PC-9 (cell line): ENCODE measurements around the gene EEF2K. TPM values are rescaled to one million over a fixed set of nuclear protein-coding genes. Genes with fewer than 3 reads are reported as not detected.

Experiments used
- BruUV-seq: library from RNA; stranded (reverse); fragments of 400-500 nt; replicated peaks from 2 replicates; lab custom pipeline; 2021; lab: Mats Ljungman, UMichigan
- CTCF ChIA-PET: fragments of 300-600 bp; sonication (Branson Sonifier 250); formaldehyde crosslinking; loops from one replicate; lab custom pipeline; 2022; ENCODE audit warnings: antibody characterized with exemption; lab: Charles Lee
- POLR2A ChIA-PET: fragments of 300-600 bp; sonication (Branson Sonifier 250); formaldehyde crosslinking; loops from one replicate; lab custom pipeline; 2022; ENCODE audit warnings: antibody characterized with exemption; ENCODE audit not compliant: unreplicated experiment; lab: Charles Lee
- DNase-seq, 2 experiments: peaks; one replicate each; pipeline versions ENCODE4 v3.0.0 to v3.0.0-alpha.2; 2015 to 2022; ENCODE audit warnings: mixed read lengths in 1 of 2
- H2AFZ ChIP-seq: fragments of 200-600 bp; sonication (generic); 2 replicates; pipeline ENCODE4 v1.8.1; 2017; ENCODE audit warnings: antibody characterized with exemption
- H3F3A ChIP-seq: fragments of 200-600 bp; sonication (generic); 2 replicates; pipeline ENCODE4 v1.8.1; 2017; ENCODE audit warnings: antibody characterized with exemption, mild to moderate bottlenecking, low read depth; ENCODE audit not compliant: insufficient read depth
- H3K27ac ChIP-seq: fragments of 200-600 bp; sonication (generic); 2 replicates; pipeline ENCODE4 v1.6.1; 2016; ENCODE audit warnings: mixed run types
- H3K27me3 ChIP-seq: fragments of 200-600 bp; sonication (generic); 2 replicates; pipeline ENCODE4 v1.6.1; 2016; ENCODE audit warnings: low read depth, mixed run types; ENCODE audit not compliant: insufficient read depth
- H3K36me3 ChIP-seq: fragments of 200-600 bp; sonication (generic); 2 replicates; pipeline ENCODE4 v1.6.1; 2016; ENCODE audit warnings: low read depth, mixed run types
- H3K4me1 ChIP-seq: fragments of 200-600 bp; sonication (generic); replicated peaks from 2 replicates; pipeline ENCODE4 v1.6.1; 2016; ENCODE audit warnings: mixed run types; ENCODE audit not compliant: insufficient read depth
- H3K4me2 ChIP-seq: fragments of 200-600 bp; sonication (generic); 2 replicates; pipeline ENCODE4 v1.6.1; 2017; ENCODE audit warnings: mixed run types
- H3K4me3 ChIP-seq: fragments of 200-600 bp; sonication (generic); 2 replicates; pipeline ENCODE4 v1.6.1; 2016; ENCODE audit warnings: mixed run types
- H3K79me2 ChIP-seq: fragments of 200-600 bp; sonication (generic); 2 replicates; pipeline ENCODE4 v1.6.1; 2017; ENCODE audit warnings: low read depth, mixed run types
- H3K9me2 ChIP-seq: fragments of 200-600 bp; sonication (generic); 2 replicates; pipeline ENCODE4 v1.8.1; 2017; ENCODE audit warnings: mild to moderate bottlenecking; ENCODE audit not compliant: insufficient read depth
- H3K9me3 ChIP-seq: fragments of 200-600 bp; sonication (generic); 2 replicates; pipeline ENCODE4 v1.8.1; 2016; ENCODE audit warnings: low read depth; ENCODE audit not compliant: insufficient read depth
- H4K20me1 ChIP-seq: fragments of 200-600 bp; sonication (generic); 2 replicates; pipeline ENCODE4 v1.8.1; 2017; ENCODE audit not compliant: insufficient read depth
- EZH2 ChIP-seq: fragments of 200-600 bp; sonication (generic); IDR thresholded peaks from 2 replicates; pipeline ENCODE4 v1.8.0; 2017; ENCODE audit warnings: antibody characterized with exemption, low read depth
- intact Hi-C: fragments of 100-400 bp; cut with micrococcal nuclease; formaldehyde crosslinking; loops from one replicate; pipeline ENCODE4 v1.10.0; 2022; ENCODE audit not compliant: unreplicated experiment
- total RNA-seq: library from RNA; stranded (reverse); gene quantifications from 2 replicates; pipeline ENCODE4 v1.2.3, GENCODE V29; 2021
- TF ChIP-seq, protein P1 (sequence below): fragments of 200-600 bp; sonication (generic); conservative IDR thresholded peaks from 2 replicates; pipeline ENCODE4 v1.6.1; 2017; ENCODE audit warnings: mixed run types, antibody characterized with exemption, mild to moderate bottlenecking, moderate library complexity

Gene EEF2K
- total RNA-seq, 1 experiment from 2014 or later: 29.8 TPM

DNA sequence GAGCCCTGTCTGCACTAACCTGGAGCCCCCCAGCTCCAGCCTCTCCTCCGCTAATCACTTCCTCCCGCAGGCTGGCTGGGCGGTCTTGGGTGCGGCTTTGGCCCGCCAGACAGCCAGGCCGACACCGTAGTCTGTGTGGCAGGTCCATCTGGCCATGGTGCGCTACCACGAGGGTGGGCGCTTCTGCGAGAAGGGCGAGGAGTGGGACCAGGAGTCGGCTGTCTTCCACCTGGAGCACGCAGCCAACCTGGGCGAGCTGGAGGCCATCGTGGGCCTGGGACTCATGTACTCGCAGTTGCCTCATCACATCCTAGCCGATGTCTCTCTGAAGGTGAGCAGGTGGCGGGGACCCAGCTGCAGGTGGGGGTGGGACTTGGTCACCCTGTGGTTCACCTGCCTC is 60.5 kb downstream of the EEF2K start:
- POLR2A ChIA-PET: no interaction called here

DNA sequence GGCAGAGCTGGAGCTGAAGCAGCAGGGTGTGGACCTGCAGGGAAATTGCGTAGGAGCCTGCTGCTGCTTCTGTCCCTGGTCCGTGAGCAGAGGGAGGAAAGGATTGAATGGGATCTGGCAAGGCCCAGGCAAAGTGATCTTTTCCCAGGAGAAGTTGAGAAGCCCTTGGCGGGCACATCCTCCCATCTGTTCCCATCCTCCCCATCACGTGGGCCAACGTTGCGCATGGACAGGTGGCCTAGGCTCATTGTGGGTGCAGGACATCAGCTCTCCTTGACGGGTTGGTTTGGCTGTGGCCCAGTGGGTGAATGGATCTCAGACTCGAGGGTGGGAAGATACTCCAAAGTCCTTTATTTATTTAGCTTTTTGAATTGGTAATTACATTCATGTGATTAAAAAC is 61.7 kb downstream of the EEF2K start:
- CTCF ChIA-PET: interaction anchor here (0.6 kb wide), 1 partner anchor 16 kb away, joined by 8 read pairs; no protein-coding TSS in a partner anchor
- Histone ChIP-seq H3K9me3 (no peaks in the 10 kb centered on the region), H3K4me3 (no peak overlapping the region), H3K36me3 (no peaks in the 10 kb centered on the region), H3K79me2 (no peaks in the 10 kb centered on the region), H4K20me1 (no peaks in the 10 kb centered on the region), H3K9me2 (no peaks in the 10 kb centered on the region), H3F3A (no peaks in the 10 kb centered on the region), H3K4me1 (no peaks in the 10 kb centered on the region), H2AFZ (no peak overlapping the region), H3K27me3 (no peaks in the 10 kb centered on the region), H3K27ac (no peak overlapping the region), H3K4me2 (no peak overlapping the region)
- DNase-seq: no peak
- POLR2A ChIA-PET: no interaction called here
- TF ChIP-seq, protein P1, sequence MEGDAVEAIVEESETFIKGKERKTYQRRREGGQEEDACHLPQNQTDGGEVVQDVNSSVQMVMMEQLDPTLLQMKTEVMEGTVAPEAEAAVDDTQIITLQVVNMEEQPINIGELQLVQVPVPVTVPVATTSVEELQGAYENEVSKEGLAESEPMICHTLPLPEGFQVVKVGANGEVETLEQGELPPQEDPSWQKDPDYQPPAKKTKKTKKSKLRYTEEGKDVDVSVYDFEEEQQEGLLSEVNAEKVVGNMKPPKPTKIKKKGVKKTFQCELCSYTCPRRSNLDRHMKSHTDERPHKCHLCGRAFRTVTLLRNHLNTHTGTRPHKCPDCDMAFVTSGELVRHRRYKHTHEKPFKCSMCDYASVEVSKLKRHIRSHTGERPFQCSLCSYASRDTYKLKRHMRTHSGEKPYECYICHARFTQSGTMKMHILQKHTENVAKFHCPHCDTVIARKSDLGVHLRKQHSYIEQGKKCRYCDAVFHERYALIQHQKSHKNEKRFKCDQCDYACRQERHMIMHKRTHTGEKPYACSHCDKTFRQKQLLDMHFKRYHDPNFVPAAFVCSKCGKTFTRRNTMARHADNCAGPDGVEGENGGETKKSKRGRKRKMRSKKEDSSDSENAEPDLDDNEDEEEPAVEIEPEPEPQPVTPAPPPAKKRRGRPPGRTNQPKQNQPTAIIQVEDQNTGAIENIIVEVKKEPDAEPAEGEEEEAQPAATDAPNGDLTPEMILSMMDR: no peak
- no peak for TF ChIP-seq EZH2
- no TSS peak for BruUV-seq
- intact Hi-C loops: no loop called here

More for the DNA sequence above, 60.5 kb downstream of the EEF2K start:
- Histone ChIP-seq H3K4me1 (no peaks in the 10 kb centered on the region), H3K79me2 (no peaks in the 10 kb centered on the region), H3K9me2 (no peaks in the 10 kb centered on the region), H3K36me3 (no peaks in the 10 kb centered on the region), H2AFZ (no peak overlapping the region), H3K9me3 (no peaks in the 10 kb centered on the region), H3K4me3 (no peak overlapping the region), H3K27ac (no peak overlapping the region), H4K20me1 (no peaks in the 10 kb centered on the region), H3K4me2 (no peak overlapping the region), H3F3A (no peaks in the 10 kb centered on the region), H3K27me3 (no peaks in the 10 kb centered on the region)
- BruUV-seq: no TSS peak
- TF ChIP-seq, protein P1: no peak
- TF ChIP-seq EZH2: no peak
- CTCF ChIA-PET: no interaction called here
- no peak for DNase-seq
- intact Hi-C loops: no loop called here

DNA sequence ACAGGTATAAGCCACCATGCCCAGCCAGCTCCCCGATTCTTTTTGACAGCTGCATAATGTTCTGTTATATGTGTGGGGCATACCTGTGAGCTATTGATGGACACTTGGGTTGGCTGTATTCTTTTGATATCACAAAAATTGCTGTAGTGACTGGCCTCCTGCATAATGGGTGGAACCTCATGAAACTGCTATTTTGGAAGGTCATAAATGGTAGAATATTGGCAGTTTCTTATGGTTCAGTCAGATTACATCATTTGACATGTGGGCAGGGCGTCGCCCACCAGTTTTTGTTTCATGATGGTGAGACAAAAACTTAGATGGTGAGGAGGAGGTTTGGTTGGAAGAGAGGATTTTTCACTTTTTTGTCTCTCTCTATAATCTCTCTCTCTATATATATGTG is 64.4 kb downstream of the EEF2K start:
- intact Hi-C loops: no loop called here
- no peak for TF ChIP-seq EZH2
- TF ChIP-seq, protein P1: no peak
- ChIA-PET POLR2A (no interaction called here), CTCF (interaction anchor here (0.7 kb wide), 1 partner anchor 8 kb away, joined by 4 read pairs; no protein-coding TSS in a partner anchor)
- H2AFZ ChIP-seq: no peak overlapping the region
- no peak overlapping the region for H3K4me3 ChIP-seq
- no peaks in the 10 kb centered on the region for H3K79me2 ChIP-seq
- no peak overlapping the region for H3K27ac ChIP-seq
- no peaks in the 10 kb centered on the region for H3K9me3 ChIP-seq
- no peaks in the 10 kb centered on the region for H3K36me3 ChIP-seq
- H3F3A ChIP-seq: no peaks in the 10 kb centered on the region
- BruUV-seq: no TSS peak
- no peak for DNase-seq
- H3K27me3 ChIP-seq: no peaks in the 10 kb centered on the region
- no peaks in the 10 kb centered on the region for H3K9me2 ChIP-seq
- no peaks in the 10 kb centered on the region for H4K20me1 ChIP-seq
- no peaks in the 10 kb centered on the region for H3K4me1 ChIP-seq
- H3K4me2 ChIP-seq: no peak overlapping the region
